ENCODE results near the gene PLEKHM3. TPM values are rescaled to one million over a fixed set of nuclear protein-coding genes. Genes with fewer than 3 reads are reported as not detected.

PLEKHM3 gene
- total RNA-seq, 4 donors from 2014 or later: 22.0 to 29.1 (median 25.0) TPM

DNA sequence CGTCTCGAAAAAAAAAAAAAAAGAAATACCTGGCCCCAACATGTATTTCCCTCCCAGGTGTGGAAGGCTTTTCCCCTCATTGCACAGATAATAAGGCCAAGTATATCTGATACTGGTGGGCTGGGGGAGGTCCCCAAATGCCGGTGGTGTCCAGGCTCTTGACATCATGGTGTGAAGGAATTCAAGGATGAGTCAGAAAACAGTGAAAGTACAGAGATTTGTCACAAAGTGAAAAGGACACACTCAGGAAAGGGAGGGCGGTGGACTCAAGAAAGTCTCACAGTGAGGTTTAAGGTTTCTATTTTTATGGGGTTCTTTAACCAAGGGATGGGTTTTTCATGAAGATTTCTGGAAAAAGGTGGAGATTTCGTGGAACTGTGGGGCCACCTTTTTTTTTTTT lies 217.8 kb downstream of the PLEKHM3 start:
- DNase-seq (ENCODE audit: low spot score in 2 of 2): no peak
- Histone ChIP-seq H3K4me3 (no peak overlapping the region), H3K36me3 (no peaks in the 10 kb centered on the region), H3K4me1 (peaks cover 0 to 7% (median 0%) of the 10 kb centered on the region in 4 donors), H3K9me3 (no peaks in the 10 kb centered on the region), H3K27me3 (no peaks in the 10 kb centered on the region), H3K27ac (no peak overlapping the region)
- TF ChIP-seq EP300 (IDR thresholded peaks at IDR 0.05) (no peak), POLR2A (IDR thresholded peaks at IDR 0.05) (no peak)
- TF ChIP-seq, protein P1, sequence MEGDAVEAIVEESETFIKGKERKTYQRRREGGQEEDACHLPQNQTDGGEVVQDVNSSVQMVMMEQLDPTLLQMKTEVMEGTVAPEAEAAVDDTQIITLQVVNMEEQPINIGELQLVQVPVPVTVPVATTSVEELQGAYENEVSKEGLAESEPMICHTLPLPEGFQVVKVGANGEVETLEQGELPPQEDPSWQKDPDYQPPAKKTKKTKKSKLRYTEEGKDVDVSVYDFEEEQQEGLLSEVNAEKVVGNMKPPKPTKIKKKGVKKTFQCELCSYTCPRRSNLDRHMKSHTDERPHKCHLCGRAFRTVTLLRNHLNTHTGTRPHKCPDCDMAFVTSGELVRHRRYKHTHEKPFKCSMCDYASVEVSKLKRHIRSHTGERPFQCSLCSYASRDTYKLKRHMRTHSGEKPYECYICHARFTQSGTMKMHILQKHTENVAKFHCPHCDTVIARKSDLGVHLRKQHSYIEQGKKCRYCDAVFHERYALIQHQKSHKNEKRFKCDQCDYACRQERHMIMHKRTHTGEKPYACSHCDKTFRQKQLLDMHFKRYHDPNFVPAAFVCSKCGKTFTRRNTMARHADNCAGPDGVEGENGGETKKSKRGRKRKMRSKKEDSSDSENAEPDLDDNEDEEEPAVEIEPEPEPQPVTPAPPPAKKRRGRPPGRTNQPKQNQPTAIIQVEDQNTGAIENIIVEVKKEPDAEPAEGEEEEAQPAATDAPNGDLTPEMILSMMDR (IDR thresholded peaks at IDR 0.05): no peak
- WGBS, 2 donors: 83 to 86% methylated on average over 5 of the region's 5 CpGs

DNA sequence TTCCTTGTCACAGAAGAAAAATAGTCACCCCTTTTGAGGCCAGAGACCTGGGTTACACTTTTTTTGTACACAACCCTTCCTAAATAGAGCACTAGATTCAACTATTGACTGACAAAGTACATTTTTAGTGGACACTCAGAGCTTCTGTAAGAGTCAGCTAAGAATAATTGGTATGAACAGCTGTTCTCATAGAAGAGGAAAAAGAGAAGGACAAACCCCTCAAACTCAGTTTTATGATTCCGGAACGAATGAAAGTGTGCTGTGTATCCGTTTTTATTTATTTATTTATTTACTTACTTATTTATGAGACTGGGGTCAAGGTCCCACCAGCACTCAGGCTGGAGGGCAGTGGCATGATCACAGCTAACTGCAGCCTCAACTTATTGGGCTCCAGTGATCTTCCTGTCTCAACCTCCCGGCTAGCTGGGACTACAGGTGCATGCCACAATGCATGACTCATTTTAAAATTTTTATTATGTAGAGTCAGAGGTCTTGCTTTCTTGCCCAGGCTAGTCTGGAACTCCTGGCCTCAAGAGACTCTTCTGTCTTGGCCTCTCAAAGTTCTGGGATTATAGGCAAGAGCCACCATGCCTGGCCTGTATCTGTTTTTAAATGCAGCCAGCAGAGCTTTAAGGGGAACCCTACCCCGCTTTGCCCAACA lies 219.6 kb downstream of the PLEKHM3 start:
- Histone ChIP-seq H3K4me3 (no peak overlapping the region), H3K27me3 (no peaks in the 10 kb centered on the region), H3K27ac (no peak overlapping the region), H3K9me3 (no peaks in the 10 kb centered on the region), H3K36me3 (no peaks in the 10 kb centered on the region), H3K4me1 (peaks cover 0 to 6% (median 0%) of the 10 kb centered on the region in 4 donors)
- TF ChIP-seq, protein P1 (IDR thresholded peaks at IDR 0.05): no peak
- no peak for TF ChIP-seq EP300 (IDR thresholded peaks at IDR 0.05)
- TF ChIP-seq POLR2A (IDR thresholded peaks at IDR 0.05): no peak
- DNase-seq (ENCODE audit: low spot score in 2 of 2): no peak
- WGBS, 2 donors: 69 to 72% methylated on average over 5 of the region's 5 CpGs

DNA sequence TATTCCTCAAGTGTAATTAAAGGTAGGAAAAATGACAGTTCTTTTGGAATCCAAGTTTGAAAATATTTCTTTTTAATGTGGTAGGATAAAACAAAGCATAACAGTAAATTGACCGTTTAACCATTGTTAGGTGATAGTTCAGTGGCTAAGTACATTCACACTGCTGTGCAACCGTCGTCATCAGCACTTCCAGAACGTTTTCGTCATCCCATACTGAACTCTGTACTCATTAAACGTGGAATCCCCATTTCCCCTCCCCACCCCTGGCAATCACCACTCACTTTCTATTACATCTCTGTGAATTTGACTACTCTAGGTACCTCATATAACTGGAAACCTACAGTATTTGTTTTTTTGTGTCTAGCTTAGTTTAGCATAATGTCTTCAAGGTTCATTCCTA lies 222.7 kb downstream of the PLEKHM3 start:
- H3K4me3 ChIP-seq: no peak overlapping the region
- H3K27me3 ChIP-seq: no peaks in the 10 kb centered on the region
- H3K27ac ChIP-seq: no peak overlapping the region
- no peaks in the 10 kb centered on the region for H3K4me1 ChIP-seq
- TF ChIP-seq, protein P1 (IDR thresholded peaks at IDR 0.05): no peak
- no peak for TF ChIP-seq EP300 (IDR thresholded peaks at IDR 0.05)
- no peak for TF ChIP-seq POLR2A (IDR thresholded peaks at IDR 0.05)
- 69 to 75% methylated on average over 6 of the region's 6 CpGs for WGBS, 2 donors
- H3K9me3 ChIP-seq: no peaks in the 10 kb centered on the region
- no peak for DNase-seq (ENCODE audit: low spot score in 2 of 2)
- H3K36me3 ChIP-seq: no peaks in the 10 kb centered on the region

DNA sequence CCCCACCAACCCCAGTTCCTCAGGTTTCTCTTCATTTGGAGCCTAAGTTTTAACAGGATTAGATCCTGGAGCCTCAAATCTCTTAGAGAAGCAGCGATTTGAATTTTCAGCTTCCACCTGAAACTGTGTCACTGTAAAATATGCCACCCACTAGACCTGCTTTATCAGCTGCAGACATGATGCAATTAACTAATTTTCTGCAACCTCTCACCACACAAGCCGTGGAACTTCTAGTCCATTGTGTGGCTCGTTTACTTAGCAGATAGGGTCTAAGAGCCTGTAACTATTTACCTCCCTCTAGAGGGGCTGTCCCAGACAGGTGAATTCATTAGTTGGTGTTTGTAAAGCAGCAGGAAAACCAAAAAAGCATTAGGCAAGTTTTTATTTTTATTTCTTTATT lies 224.1 kb downstream of the PLEKHM3 start:
- no peak for DNase-seq (ENCODE audit: low spot score in 2 of 2)
- Histone ChIP-seq H3K4me3 (no peak overlapping the region), H3K4me1 (peaks cover 0 to 3% (median 0%) of the 10 kb centered on the region in 4 donors), H3K27me3 (no peaks in the 10 kb centered on the region), H3K36me3 (no peaks in the 10 kb centered on the region), H3K27ac (no peak overlapping the region), H3K9me3 (no peaks in the 10 kb centered on the region)
- no peak for TF ChIP-seq POLR2A (IDR thresholded peaks at IDR 0.05)
- TF ChIP-seq EP300 (IDR thresholded peaks at IDR 0.05): no peak
- TF ChIP-seq, protein P1 (IDR thresholded peaks at IDR 0.05): no peak
- WGBS, 2 donors: 19 to 22% methylated on average over 3 of the region's 3 CpGs

DNA sequence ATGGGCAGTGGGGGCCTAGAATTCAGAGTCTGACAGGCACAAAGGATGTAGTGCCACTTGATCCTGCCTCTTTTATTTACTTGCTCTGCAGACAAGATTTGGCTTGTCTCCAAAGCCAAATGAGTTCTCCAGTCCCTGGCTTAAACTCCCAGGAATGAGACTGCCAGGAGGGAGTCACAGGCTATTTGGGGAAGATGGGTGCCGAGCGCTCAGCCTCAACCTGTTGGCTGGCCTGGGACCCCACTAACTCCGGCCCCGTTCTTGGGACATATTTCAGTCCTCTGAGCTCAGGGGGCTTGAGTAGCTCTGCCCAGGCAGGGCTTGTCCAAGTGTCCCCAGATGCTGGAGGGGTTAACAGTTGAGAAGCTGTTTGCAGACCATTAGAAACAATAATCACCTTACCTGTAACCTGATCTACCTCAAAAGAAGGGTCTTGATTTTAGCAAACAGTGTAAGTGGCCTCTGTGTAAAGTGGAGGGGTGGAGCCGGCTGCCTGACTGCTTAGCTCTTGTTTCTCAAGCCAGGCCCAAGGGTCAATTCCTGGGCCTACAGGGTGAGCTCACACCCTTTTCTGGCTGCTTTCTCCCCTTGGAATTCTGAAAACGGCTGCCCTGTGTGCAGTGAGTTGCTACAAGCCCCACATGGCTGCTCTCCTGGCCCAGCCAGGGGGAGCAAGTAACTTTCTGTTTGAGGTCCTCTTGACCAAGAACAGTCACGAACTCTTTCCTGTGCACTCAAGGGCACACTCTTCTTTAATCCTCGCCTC lies 228.6 kb downstream of the PLEKHM3 start:
- no peaks in the 10 kb centered on the region for H3K27me3 ChIP-seq
- H3K36me3 ChIP-seq: no peaks in the 10 kb centered on the region
- H3K4me1 ChIP-seq: peaks cover 0 to 3% (median 0%) of the 10 kb centered on the region in 4 donors
- WGBS, 2 donors: 64 to 70% methylated on average over 7 to 8 of the region's 8 CpGs
- TF ChIP-seq EP300 (IDR thresholded peaks at IDR 0.05) (no peak), POLR2A (IDR thresholded peaks at IDR 0.05) (no peak)
- TF ChIP-seq, protein P1 (IDR thresholded peaks at IDR 0.05): no peak
- H3K4me3 ChIP-seq: no peak overlapping the region
- DNase-seq (ENCODE audit: low spot score in 2 of 2): no peak
- no peak overlapping the region for H3K27ac ChIP-seq
- no peaks in the 10 kb centered on the region for H3K9me3 ChIP-seq
